ENCODE data around the gene DLGAP1. TPM values are rescaled to one million over a fixed set of nuclear protein-coding genes. Genes with fewer than 3 reads are reported as not detected.

Gene DLGAP1
- total and polyA plus RNA-seq, 10 of the 15 experiments (the other 5 are each of a cell fraction or from before 2014, with no cell fraction given): 0.23 to 27.6 (median 1.9) TPM

DNA sequence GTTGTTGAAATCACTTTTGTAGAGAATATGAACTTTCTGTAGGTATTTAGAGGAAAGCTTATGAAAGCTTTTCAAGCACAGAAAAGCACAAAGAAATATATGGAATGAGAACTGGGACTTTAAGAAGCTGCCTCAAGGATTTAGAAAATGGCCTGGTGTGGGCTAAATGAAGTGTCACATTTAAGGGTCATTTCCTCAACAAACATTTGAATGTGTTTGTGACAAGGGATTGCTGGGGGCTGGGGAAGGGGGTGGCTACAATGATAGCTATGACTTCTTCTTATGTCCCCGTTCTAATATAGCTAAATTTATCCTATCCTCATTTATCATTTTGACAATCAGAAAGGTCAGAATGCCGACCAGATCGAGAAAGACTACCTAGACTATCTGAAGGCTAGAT is 69.2 kb downstream of the DLGAP1 start:
- Histone ChIP-seq H2AFZ (ENCODE audit: control insufficient read depth, low read depth, low read length) (no peak overlapping the region), H3K4me2 (ENCODE audit: control insufficient read depth, insufficient read depth) (no peak overlapping the region), H3K4me3 (no peak overlapping the region), H3K9ac (ENCODE audit: control insufficient read depth, insufficient read depth, low read length) (no peak overlapping the region), H3K27ac (ENCODE audit: control insufficient read depth, insufficient read depth) (no peak overlapping the region), H3K79me2 (ENCODE audit: control insufficient read depth, insufficient read depth, low read length) (no peaks in the 10 kb centered on the region), H3K27me3 (replicated peaks in 1 of 2; ENCODE audit: control insufficient read depth in 2 of 2, insufficient read depth in 2 of 2, low read length in 1 of 2) (no peaks in the 10 kb centered on the region), H3K36me3 (ENCODE audit: control insufficient read depth in 2 of 2, insufficient read depth in 2 of 2, low read length in 1 of 2) (no peaks in the 10 kb centered on the region), H4K20me1 (ENCODE audit: control insufficient read depth, insufficient read depth) (no peaks in the 10 kb centered on the region), H3K9me3 (replicated peaks; ENCODE audit: control insufficient read depth, insufficient read depth, low read length) (no peaks in the 10 kb centered on the region; the same call in 2 of the 3 replicates), H3K4me1 (ENCODE audit: control insufficient read depth, insufficient read depth, low read length) (no peaks in the 10 kb centered on the region)
- FAIRE-seq (no peak), DNase-seq (ENCODE audit: low read depth, low spot score) (no peak), ATAC-seq (peak; percentile 12)
- SMC1A ChIA-PET (ENCODE audit: uncharacterized antibody, unreplicated experiment): interaction anchor here (0.6 to 4.1 kb wide), 42 partner anchors 8 to 672 kb away, joined by 3 to 22 read pairs (median 4); no protein-coding TSS in a partner anchor
- in situ Hi-C loops (cut with MboI): no loop called here
- RAD21 ChIA-PET (ENCODE audit: unreplicated experiment): interaction anchor here (0.7 to 3.4 kb wide), 22 partner anchors 8 to 254 kb away, joined by 3 to 15 read pairs (median 5); no protein-coding TSS in a partner anchor
- BruUV-seq (replicated peaks): no TSS peak
- POLR2A ChIA-PET: interaction anchor here (0.5 to 1.9 kb wide), 7 partner anchors 9 to 673 kb away, joined by 3 to 10 read pairs (median 4); no protein-coding TSS in a partner anchor
- intact Hi-C loops (cut with micrococcal nuclease; ENCODE audit: unreplicated experiment): no loop called here
- WGBS (ENCODE audit: insufficient coverage, insufficient replicate concordance, low lambda C conversion rate, missing lambda C conversion rate): 38% methylated on average over 3 of the region's 3 CpGs
- no peak for TF ChIP-seq NR2C1 (IDR thresholded peaks at IDR 0.05)
- TF ChIP-seq IRF5 (IDR thresholded peaks at IDR 0.05; ENCODE audit: borderline replicate concordance): no peak
- TF ChIP-seq, protein P1, sequence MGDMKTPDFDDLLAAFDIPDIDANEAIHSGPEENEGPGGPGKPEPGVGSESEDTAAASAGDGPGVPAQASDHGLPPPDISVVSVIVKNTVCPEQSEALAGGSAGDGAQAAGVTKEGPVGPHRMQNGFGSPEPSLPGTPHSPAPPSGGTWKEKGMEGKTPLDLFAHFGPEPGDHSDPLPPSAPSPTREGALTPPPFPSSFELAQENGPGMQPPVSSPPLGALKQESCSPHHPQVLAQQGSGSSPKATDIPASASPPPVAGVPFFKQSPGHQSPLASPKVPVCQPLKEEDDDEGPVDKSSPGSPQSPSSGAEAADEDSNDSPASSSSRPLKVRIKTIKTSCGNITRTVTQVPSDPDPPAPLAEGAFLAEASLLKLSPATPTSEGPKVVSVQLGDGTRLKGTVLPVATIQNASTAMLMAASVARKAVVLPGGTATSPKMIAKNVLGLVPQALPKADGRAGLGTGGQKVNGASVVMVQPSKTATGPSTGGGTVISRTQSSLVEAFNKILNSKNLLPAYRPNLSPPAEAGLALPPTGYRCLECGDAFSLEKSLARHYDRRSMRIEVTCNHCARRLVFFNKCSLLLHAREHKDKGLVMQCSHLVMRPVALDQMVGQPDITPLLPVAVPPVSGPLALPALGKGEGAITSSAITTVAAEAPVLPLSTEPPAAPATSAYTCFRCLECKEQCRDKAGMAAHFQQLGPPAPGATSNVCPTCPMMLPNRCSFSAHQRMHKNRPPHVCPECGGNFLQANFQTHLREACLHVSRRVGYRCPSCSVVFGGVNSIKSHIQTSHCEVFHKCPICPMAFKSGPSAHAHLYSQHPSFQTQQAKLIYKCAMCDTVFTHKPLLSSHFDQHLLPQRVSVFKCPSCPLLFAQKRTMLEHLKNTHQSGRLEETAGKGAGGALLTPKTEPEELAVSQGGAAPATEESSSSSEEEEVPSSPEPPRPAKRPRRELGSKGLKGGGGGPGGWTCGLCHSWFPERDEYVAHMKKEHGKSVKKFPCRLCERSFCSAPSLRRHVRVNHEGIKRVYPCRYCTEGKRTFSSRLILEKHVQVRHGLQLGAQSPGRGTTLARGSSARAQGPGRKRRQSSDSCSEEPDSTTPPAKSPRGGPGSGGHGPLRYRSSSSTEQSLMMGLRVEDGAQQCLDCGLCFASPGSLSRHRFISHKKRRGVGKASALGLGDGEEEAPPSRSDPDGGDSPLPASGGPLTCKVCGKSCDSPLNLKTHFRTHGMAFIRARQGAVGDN (IDR thresholded peaks at IDR 0.05): peak; percentile 40; the same call in 1 of the 2 replicates
- TF ChIP-seq LARP7 (IDR thresholded peaks at IDR 0.05): no peak
- TF ChIP-seq ZSCAN29 (IDR thresholded peaks at IDR 0.05): no peak
- TF ChIP-seq, protein P2, sequence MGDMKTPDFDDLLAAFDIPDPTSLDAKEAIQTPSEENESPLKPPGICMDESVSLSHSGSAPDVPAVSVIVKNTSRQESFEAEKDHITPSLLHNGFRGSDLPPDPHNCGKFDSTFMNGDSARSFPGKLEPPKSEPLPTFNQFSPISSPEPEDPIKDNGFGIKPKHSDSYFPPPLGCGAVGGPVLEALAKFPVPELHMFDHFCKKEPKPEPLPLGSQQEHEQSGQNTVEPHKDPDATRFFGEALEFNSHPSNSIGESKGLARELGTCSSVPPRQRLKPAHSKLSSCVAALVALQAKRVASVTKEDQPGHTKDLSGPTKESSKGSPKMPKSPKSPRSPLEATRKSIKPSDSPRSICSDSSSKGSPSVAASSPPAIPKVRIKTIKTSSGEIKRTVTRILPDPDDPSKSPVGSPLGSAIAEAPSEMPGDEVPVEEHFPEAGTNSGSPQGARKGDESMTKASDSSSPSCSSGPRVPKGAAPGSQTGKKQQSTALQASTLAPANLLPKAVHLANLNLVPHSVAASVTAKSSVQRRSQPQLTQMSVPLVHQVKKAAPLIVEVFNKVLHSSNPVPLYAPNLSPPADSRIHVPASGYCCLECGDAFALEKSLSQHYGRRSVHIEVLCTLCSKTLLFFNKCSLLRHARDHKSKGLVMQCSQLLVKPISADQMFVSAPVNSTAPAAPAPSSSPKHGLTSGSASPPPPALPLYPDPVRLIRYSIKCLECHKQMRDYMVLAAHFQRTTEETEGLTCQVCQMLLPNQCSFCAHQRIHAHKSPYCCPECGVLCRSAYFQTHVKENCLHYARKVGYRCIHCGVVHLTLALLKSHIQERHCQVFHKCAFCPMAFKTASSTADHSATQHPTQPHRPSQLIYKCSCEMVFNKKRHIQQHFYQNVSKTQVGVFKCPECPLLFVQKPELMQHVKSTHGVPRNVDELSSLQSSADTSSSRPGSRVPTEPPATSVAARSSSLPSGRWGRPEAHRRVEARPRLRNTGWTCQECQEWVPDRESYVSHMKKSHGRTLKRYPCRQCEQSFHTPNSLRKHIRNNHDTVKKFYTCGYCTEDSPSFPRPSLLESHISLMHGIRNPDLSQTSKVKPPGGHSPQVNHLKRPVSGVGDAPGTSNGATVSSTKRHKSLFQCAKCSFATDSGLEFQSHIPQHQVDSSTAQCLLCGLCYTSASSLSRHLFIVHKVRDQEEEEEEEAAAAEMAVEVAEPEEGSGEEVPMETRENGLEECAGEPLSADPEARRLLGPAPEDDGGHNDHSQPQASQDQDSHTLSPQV (IDR thresholded peaks at IDR 0.05): 0 out of 2 replicates have a peak, but pooled peaks have one; percentile 37
- TF ChIP-seq REST (IDR thresholded peaks at IDR 0.05; ENCODE audit: low read depth, low read length): no peak
- CTCF ChIA-PET: interaction anchor here (1.0 to 2.6 kb wide), 6 partner anchors 8 to 637 kb away, joined by 3 to 13 read pairs (median 4); no protein-coding TSS in a partner anchor
